ENCODE results near the gene AATF.

AATF gene, protein sequence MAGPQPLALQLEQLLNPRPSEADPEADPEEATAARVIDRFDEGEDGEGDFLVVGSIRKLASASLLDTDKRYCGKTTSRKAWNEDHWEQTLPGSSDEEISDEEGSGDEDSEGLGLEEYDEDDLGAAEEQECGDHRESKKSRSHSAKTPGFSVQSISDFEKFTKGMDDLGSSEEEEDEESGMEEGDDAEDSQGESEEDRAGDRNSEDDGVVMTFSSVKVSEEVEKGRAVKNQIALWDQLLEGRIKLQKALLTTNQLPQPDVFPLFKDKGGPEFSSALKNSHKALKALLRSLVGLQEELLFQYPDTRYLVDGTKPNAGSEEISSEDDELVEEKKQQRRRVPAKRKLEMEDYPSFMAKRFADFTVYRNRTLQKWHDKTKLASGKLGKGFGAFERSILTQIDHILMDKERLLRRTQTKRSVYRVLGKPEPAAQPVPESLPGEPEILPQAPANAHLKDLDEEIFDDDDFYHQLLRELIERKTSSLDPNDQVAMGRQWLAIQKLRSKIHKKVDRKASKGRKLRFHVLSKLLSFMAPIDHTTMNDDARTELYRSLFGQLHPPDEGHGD

DNA sequence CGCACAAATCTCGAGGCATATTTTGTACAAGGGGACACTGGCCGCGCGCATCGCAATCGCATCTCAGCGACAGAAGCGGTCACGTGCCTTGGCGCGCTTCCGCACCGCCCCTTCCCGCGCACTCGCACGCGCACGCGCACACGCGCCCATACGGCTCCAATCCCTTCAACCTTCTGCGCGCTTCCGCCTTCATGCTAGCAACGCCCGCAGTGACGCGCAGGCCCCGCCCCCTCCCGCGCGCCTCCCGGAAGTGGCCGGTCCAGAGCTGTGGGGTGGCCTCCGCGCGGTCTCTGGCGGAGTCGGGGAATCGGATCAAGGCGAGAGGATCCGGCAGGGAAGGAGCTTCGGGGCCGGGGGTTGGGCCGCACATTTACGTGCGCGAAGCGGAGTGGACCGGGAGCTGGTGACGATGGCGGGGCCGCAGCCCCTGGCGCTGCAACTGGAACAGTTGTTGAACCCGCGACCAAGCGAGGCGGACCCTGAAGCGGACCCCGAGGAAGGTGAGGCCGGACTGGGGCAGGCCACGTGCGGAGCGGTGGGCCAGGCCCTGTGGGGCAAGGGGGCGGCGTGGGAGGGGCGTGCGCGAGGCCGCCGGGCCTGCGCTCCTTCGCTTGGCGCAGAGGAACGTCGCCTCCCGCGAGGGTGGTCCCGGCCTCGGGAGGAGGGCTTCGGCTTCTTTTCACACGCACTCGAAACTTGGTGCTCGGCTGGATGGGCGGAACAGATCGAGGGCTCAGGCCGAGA lies at the start of gene AATF:
Gene AATF (plus strand): TSS at position 238 of the 744 bp plus-strand sequence. CDS start 172 bp downstream, at position 410.
- DNase-seq, result peak; percentile 96

DNA sequence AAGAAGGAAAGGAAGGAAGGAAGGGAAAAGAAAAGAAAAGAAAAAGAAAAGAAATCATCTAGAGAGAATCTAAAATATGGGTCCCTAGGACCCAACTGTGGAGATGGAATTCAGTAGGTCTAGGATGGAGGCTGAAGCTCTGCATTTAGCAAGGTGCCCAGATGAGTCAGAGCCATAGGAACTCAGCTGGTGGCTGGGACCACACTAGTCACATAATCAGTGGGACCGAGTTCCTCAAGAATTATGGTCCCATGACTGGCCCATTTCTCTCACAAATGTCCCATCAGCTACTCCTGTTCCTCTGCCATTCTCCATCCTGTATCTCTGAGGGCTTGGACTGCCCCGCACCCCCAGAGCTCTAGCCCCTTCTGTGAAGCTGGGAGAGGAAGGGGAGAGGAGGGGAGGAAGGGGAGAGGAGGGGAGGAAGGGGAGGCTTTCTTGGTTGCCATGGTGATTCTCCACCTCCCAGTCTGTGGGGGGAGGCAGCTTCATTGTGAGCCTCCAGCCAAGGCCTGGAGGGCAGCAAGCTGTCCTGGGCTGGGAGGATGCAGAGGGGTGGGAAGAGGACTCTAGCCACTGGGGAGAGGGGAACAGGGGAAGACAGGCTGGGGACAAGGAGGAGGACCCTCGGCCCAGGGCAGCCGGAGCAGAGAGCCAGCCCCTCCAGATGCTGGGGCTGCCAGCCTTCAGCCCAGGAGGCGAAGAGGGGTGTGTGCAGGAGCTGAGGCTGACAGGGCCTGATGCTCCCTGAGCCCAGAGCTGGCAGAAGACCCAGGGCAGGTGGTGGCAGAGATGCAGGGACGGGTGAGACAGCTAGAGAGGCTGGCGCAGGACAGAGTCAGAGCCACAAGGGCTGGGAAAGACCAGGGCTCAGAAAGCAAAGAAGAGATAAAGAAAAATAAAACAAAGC lies 49.2 kb upstream of the AATF start:
- peak; percentile 83 for DNase-seq

DNA sequence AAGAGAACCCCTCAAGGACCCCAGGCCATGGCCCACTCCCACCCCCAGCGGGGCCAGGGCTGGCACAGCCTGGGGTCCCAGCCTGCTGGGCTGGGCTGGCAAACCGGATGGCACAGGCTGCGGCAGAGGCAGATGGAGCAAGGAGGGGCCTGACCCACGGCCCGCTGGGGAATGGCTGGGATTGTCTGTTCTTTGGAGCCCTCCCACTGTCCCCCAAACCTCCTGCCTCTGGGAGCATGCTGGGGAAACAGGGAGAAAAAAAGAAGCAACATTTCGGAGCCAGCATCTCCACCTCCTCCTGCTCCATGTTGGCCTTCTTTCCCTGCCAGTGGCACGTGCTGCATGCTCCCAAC lies 48.6 kb upstream of the AATF start:
- peak; percentile 83 for DNase-seq

DNA sequence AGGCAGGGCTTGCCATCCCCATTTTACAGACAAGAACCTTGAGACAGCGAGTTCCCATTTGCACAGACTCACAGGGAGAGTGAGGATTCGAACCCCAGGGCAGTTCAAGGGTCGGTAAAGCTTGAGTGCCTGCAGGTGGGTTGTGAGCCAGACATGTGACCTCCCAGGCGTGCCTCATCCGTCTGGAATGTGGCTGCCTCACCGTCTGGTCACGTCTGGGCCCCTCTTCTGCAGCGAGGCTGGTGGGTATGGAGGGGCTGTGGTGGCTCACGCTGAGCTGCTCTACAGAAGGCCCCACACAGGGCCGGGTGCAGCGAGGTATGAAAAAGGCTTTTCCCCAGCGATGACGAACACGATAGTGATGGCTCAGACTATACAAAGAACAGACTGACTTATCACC lies 47.2 kb upstream of the AATF start:
- peak; percentile 83 for DNase-seq

DNA sequence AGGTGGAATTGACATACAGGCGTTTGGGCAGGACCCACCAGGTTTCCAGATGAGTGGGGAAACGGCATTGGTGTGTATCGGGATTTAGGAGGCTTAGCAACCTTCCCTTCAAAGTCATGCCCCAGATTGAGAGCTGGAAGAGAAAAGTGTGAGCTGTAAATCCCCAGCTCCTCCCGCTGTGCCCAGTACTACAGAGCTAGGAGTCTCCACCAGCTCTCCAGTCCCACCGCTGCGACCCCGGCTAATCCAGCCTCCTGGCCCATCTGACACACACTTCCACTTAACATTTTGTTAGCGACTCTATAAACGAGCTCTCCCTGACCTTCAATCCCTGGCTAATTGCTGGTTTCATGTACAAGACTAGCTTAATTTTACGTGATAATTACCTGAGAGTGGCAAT lies 41.3 kb upstream of the AATF start:
- no peak for DNase-seq

DNA sequence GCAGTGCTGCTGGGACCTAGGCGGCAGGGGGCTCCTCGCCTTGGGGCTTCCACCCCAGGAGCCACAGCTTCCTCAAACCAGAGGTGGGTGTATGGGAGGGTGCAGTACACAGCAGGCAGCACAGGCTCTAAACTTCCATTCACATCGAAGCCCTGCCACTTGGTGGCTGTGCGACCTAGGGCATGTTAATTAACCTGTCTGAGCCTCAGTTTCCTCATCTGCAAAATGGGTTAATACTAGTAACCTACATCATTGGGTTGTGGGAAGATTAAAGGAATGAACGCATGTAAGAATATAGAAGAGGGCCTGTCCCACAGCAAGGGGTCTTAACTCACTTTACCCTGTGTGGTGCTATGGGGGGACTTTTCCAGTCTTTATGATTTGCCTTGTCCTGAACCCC lies 38.2 kb upstream of the AATF start:
- no peak for DNase-seq

DNA sequence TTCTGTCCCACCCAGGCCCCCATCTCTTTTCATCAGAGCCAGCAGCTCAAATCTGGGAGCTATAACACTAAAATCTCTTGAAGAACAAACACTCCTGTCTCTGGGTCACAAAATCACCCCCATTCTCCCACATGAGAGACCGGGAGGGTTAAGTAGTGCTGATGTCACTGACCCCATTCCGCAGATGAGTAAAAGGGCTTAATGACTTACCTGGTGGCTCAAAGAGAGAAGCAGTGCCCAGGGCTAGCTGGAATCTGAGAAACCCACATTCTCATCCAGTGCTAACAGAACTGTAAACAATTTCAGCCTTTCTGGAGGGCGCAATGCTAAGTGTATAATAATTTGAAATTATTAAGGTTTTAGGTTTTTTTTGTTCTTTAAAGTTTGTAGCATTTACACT lies 37.8 kb upstream of the AATF start:
- no peak for DNase-seq

DNA sequence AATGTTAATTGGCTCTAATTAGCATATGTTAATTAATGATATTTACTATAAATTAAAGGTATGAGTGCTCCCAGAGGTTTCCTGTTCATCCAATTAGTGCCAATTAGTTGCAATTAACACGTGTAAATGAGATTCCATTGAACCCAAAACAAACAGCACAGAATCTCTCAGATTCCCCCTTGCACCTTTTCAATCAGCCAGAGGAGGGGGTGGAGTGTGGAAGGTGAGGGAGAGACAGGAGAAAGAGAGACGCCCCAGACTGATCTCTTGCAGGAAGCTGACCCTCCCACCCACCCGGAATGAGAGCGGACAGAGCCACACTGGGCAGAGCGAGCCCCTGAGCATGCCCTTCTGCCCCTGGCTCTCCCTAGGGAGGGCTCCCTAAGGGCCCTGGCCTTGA lies 35.6 kb upstream of the AATF start:
- no peak for DNase-seq

DNA sequence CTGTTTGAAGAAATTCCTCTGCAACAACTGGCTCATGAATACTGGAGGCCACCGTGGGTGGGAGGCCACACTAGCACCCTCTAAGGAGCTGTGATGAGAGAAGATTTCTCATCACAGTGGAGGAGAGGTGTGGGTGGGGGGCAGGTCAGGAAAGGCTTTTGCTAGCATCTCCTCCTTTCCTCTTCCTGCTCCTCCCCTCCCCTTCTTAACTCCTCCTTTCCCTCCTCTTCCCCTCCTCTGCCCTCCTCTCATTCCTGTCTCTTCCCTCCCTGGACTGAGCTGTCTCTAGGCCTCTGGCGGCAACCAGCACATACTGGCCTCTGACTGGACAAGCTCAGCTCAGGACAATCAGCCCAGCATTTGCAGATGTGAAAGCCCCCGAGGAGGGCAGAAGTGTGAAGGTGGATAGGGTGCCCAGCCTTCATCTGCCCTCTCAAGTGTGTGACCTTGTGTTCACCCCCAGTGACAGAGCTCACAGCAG lies 30.5 kb upstream of the AATF start:
- no peak for DNase-seq

DNA sequence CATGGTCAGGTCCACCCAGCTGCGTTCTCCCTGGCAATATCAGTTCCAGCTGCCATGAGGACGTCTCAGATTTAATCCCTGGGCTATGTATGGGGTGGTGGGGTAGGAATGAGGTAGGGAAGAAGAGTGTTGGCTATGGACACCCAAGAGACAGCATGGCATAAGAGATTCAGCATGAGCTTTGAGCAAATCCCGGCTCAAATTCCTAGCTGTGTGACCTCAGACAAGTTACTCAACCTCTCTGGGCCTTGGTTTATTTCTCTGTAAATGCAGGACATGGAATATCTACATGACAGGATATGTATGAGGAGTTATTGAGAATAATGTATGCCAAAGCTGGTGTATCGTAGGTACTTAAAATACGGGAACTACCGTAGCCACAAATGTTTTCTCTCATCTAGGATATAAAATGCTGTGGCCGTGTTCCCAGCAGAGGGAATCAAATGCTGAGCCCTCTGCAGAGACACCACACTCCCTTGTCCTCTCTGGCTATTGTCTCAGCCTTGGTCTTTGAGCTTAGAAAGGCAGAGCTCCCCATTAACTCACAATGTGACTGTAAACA lies 29.3 kb upstream of the AATF start:
- no peak for DNase-seq

DNA sequence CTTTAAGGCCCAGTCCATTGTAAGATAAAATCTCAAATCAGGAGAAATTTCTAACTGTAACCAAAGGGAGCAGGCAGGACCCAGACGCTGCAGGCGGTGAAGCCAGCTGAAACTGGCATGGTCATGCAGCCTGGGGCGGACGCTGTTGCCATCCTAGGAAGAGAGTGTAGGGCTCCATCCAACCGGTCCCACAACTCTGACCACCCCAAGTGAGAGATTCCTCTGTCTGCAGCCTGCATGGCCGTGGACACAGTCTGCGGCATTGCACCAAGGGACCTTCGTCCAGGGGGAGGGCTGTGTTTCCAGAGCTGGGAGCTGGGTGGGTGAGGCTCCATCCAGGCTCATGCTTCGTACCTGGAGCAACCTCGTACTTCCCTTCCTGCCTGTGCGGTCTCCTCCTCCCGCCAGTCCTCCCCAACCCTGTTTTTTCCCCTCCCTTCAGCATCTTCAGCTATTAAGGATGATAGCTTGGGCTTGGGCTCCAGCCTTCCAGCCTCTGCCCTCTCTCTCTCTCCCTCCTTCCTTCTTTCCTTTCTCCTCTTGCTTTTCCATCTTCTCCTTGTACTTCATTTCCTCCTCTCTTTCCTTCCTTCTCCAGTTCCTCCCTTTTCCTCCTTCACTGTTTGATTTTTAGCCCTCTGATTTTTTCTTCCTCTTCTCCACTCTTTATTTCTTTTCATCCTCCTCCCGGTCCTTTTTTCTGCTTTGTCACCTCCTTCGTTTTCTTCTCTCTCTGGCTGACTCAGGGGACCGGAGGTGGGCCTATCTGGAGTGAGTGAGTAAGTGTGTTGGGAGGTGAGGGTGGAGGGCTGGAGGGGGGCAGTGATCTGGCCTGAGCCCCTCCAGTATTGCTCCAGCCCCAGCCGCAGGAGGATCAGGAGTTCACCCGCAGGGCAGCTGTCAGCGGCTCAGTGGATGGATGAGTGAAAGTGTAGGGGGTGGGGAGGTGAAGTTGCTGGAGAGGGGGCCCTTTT lies 28.4 kb upstream of the AATF start:
- no peak for DNase-seq

DNA sequence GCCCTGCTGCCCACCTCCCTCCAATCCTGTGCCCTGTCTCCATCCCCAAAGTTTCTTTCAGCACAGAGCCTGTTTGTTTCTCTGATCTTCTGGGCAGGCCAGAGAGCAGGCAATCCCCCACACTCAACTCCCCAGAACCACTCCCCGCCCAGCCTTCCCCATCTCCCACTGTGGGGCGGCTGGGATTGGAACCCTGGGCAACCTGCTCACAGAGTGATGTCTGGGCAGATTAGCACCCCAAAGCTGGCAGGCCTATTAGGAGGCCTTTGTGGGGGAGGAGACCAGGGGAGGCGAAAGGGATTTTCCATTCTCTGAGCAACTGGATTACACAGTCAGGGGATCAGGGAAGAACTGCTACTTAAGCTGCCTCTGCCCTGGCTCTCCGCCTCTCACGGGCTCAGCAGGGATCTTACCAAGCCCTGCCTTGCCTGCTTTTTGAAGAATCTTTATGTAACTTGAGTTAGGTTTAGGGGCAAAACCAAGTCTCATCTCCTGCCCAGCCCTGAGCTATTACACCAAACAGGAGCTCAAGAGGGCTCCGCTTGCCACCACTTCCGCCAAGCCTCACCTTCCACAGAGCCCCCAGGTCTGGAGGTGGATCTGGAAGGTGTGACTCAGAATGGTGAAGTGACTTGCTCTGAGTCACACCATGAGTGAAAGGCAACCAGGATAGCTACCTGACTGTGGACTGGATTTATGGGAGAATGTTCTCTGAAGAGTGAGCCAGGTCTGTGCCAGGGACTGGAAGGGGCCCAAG lies 27.5 kb upstream of the AATF start:
- no peak for DNase-seq

DNA sequence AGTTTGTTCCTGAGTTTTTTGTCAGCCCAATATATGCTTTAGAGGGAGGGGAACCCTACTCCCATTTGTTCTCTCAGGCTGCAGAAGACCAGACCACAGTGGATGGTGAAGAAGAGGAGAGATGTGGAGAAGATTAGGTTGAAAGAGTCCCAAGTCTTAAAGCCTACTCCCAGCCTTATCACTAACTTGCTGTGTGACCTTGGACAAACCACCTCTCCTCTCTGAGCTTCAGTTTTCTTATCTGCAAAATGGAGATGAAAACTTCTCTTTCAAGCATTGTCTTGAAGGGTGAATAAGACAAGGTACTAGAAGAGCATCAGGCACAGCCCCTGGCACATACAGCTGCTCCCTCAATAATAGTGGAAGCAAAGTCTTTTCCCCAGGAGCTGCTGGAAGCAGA lies 26.6 kb upstream of the AATF start:
- DNase-seq, result no peak

DNA sequence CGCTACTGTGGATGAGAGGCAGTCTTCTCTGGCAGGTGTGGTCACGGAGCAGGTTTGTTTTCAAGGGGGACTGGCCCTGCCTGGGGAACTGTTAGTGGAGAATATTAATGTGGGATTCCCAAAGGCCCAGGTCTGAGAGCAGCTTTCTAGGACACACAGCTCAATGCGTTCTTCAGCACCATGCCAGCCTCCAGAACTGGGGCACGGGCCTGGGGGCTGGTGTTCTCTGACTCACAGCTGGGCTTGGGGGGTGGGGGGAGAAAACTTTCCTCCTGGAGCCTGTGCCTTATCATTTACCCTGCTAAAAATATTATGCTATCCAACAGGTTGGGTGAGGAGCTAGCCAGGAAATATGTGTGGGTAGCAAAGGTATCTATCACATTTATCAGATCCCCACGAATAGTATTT lies 24.9 kb upstream of the AATF start:
- no peak for DNase-seq

DNA sequence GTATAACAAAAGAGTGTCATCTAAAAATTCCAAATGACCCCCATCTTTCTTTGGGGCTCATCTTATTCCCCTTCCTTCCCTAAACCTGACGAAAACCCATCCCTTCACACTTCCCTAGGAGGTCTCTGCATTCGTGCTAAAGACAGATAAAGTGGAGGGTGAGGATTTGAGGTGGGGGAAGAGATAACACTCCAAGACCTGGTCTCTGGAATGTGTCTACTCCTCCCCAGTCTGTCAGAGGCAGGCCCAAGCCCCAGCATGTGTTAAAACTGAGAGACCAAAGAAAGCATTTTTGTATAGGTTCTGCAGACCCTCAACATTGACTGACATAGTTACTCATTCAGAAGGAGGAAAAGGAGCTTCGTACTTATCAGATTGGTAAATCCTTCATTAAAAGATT lies 22.5 kb upstream of the AATF start:
- DNase-seq, result no peak

DNA sequence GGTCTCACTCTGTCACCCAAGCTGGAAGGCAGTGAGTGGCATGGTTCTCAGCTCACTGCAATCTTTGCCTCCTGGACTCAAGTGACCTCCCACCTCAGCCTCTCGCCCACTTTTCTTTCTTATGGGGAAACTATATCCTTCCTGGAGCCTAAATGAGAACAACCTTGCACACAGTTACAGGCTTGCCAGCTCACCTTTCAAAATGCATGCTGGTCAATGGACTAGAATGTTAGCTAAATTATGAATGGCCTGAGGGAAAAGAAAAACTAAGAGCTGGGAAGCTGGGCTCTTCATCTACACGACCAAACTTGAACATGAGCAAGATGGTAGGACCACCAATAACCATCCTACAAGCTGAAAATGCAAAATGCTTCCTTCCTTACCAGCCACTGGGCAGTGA lies 22.1 kb upstream of the AATF start:
- no peak for DNase-seq

DNA sequence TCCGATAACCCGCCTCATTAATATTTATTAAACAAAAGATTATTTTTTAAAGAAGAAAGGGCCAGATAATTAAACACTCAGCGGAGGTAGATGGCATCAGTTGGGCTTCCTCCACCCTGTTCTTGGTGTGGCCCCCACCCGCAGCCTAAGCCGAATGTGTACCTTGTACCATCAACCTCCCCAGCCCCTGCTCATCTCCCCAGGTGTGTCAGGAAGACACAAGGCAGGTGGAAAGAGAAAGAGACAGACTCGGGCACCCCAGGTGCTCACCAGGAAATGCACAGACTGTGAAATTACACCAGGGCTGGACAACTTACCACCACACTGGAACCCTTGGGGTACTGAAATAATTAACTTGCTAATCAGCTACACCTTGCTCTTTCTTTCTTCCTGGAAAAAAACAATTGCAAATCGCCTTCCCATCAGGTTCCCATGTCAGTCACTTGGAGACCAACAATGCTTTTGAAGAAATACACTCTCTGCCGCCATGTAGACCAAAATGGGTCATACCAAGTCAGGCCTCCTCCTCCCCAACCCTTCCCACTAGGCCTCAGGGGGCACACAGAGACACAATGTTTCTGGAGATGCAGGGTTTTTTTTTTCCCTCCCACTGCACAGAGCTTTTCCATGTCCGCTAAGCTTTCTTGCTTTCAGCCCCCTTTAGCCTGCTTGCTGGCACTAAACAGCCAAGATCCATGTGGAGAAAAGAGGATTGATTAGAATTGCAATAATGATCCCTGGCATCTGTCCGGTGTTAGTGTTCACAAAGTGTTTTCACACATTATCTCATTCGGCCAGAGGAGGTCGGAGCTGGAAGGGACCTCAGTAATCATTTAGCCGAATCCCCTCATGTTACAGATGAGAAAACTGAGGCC lies 20.0 kb upstream of the AATF start:
- no peak for DNase-seq

DNA sequence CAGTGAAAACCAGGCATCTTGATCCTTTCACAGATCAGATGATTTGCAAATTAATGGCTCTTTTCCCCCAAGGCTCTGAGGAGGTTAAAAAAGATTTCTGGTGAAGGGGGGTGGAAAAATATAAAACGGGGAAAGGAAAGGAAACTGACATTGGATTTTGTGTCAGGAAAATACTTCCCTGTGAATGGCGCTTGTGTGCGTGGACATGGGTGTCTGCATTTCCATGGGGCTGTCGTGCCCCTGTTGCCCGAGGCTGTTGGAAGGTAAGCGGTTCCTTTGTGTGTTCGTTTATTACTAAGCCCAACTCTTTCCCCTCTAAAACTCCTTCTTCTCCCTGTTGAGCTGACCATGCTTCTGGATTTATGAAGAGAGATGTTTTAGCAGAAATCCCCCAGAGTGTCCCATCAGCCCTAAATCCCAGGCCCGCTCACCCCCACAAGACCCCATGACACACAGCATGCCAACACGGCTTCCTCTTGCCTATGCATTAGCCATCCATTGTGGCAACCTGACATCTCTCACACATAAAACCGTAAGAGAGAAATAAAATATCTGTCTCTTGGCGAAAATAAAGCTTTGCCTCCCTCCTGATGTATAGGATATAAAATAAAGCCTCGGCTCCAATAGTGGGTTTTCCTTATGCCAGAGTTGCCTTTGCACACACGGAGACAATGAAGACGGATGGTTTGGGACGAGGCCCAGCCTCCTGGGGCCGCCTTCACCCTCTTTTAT lies 18.7 kb upstream of the AATF start:
- no peak for DNase-seq

DNA sequence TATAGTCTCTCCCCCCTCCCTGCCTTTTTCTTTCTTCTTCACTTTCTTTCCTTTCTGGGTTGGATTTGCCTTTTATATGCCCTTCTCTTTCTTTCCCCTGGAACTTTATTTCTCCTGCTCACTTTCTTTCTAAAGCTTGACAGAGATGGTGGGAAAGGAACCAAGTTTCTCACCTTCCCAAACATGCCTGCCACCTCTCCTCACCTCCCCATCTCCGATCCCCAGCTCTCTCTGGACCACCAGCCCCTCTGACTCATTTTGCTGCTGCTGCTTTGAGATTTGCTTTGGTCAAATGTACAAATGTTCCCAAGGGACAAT lies 18.2 kb upstream of the AATF start:
- no peak for DNase-seq
